GM12864 (cell line): ENCODE data around the gene CALB2.

Source experiments
- DNase-seq: peaks from one replicate; pipeline ENCODE4 v3.0.0-alpha.2; 2011; ENCODE audit warnings: low read depth
- H3K4me3 ChIP-seq: 2 replicates; pipeline ENCODE4 v1.5.1; 2011; ENCODE audit warnings: mild to moderate bottlenecking, low read depth, low read length, control low read depth
- CTCF ChIP-seq: IDR thresholded peaks from 2 replicates; pipeline ENCODE4 v1.5.1; 2011; ENCODE audit warnings: low read depth, mild to moderate bottlenecking, moderate library complexity, low read length, control low read depth, inconsistent platforms; ENCODE audit errors: missing control alignments

The CALB2 gene

GRCh38 chr16:71360378-71360777 is 1.9 kb downstream of the CALB2 start:
- H3K4me3 ChIP-seq = no peak overlapping the region
- TF ChIP-seq CTCF = no peak
- no peak for DNase-seq

- DNase-seq = no peak
- H3K4me3 ChIP-seq = no peak overlapping the region
- TF ChIP-seq CTCF = no peak
These were observed 5.7 kb downstream of the CALB2 start for GRCh38 chr16:71364133-71364681.

GRCh38 chr16:71365021-71365420 is 6.5 kb downstream of the CALB2 start:
- TF ChIP-seq CTCF = no peak
- no peak overlapping the region for H3K4me3 ChIP-seq
- no peak for DNase-seq

GRCh38 chr16:71367241-71367976 is 8.9 kb downstream of the CALB2 start:
- TF ChIP-seq CTCF = peak; percentile 84
- H3K4me3 ChIP-seq = no peak overlapping the region
- no peak for DNase-seq

- TF ChIP-seq CTCF = no peak
- DNase-seq = no peak
- no peak overlapping the region for H3K4me3 ChIP-seq
These were observed 10.4 kb downstream of the CALB2 start for GRCh38 chr16:71368958-71369357.

- H3K4me3 ChIP-seq = no peak overlapping the region
- no peak for TF ChIP-seq CTCF
- DNase-seq = no peak
These were observed 11.0 kb downstream of the CALB2 start for GRCh38 chr16:71369494-71369893.

- no peak for TF ChIP-seq CTCF
These were observed 12.7 kb downstream of the CALB2 start for GRCh38 chr16:71371237-71371636.

More at GRCh38 chr16:71371237-71371636, 12.7 kb downstream of the CALB2 start:
- no peak for DNase-seq
- H3K4me3 ChIP-seq = no peak overlapping the region
